HG03432 (cell line): ENCODE results near the gene SV2C.
"Not testable (repeated sequence)": the region's sequence is repeated elsewhere in the genome, so short reads cannot be mapped to it uniquely, and the experiment has no call there.

Experiments
- ATAC-seq: cut with Tn5 transposase; IDR thresholded peaks from one replicate; pipeline ENCODE4 v1.9.1; 2021; ENCODE audit warnings: mild to moderate bottlenecking, moderate library complexity; ENCODE audit not compliant: unreplicated experiment

SV2C gene

GRCh38 chr5:76334574-76334973, 251.4 kb downstream of the SV2C start:
- no peak for ATAC-seq

DNA sequence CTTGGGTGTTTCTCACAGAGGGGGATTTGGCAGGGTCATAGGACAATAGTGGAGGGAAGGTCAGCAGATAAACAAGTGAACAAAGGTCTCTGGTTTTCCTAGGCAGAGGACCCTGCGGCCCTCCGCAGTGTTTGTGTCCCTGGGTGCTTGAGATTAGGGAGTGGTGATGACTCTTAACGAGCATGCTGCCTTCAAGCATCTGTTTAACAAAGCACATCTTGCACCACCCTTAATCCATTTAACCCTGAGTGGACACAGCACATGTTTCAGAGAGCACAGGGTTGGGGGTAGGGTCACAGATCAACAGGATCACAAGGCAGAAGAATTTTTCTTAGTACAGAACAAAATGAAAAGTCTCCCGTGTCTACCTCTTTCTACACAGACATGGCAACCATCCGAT, 252.3 kb downstream of the SV2C start:
- not testable (repeated sequence) for ATAC-seq

GRCh38 chr5:76336253-76336809, 253.1 kb downstream of the SV2C start:
- ATAC-seq: not testable (repeated sequence)

DNA sequence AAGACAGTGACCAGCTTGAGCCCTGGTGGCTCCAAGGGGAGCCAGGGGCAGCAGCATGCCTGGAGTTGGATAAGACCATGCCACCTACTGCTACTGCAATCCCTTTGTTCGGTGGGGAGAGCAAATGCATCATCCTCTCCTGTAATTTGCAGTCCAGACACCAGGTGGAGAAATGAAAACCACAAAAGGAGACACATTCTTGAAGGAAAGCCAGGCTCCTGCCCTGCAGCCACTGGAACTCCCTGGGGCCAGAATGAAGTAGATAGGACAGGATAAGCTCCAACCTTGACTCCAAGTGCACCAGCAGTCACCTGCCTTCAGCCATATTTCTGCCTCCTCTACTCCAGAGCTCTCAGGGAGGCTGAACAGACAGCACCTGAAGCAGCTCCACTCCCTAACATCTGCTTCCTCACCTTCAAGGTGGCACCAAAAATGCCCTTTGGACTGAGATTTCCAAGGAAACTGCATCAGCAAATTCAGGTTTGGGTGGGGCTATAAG, 254.8 kb downstream of the SV2C start:
- ATAC-seq: no peak

DNA sequence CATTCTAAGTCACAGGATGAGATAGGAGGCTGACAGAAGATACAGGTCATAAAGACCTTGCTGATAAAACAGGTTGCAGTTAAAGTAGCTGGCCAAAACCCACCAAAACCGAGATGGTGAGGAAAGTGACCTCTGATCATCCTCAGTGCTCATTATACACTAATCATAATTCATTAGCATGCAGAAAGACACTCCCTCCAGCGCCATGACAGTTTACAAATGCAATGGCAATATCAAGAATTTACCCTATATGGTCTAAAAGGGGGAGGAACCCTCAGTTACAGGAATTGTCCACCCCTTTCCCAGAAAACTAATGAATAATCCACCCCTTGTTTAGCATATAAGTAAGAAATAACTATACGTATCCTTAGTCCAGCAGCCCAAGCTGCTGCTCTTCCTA, 256.7 kb downstream of the SV2C start:
- ATAC-seq: no peak

GRCh38 chr5:76341651-76342334, 258.6 kb downstream of the SV2C start:
- ATAC-seq: no peak

GRCh38 chr5:76342474-76342873, 259.3 kb downstream of the SV2C start:
- no peak for ATAC-seq

GRCh38 chr5:76345582-76345981, 262.4 kb downstream of the SV2C start:
- no peak for ATAC-seq

- peak; percentile 34 for ATAC-seq
Measured at GRCh38 chr5:76351176-76351575, 268.0 kb downstream of the SV2C start.

DNA sequence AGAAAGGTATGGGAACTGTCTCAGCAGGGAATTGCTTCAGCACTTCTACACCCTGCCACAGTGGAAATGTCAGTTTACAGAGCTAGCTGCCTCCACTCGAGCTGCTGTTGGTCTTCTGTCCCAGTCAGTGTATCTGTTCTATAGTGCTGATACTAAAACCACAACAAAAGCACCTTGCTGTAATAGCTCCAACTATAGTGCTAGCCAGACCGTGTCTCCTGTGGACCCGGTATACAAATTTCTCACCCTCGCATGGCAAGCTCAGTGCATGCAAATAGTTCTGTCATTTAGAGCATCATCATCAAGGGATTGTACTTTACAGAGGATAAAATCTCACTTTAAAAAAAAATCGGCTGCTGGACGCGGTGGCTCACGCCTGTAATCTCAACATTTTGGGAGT, 268.4 kb downstream of the SV2C start:
- ATAC-seq: peak; percentile 100

- no peak for ATAC-seq
Measured at GRCh38 chr5:76356887-76357286, 273.7 kb downstream of the SV2C start.

DNA sequence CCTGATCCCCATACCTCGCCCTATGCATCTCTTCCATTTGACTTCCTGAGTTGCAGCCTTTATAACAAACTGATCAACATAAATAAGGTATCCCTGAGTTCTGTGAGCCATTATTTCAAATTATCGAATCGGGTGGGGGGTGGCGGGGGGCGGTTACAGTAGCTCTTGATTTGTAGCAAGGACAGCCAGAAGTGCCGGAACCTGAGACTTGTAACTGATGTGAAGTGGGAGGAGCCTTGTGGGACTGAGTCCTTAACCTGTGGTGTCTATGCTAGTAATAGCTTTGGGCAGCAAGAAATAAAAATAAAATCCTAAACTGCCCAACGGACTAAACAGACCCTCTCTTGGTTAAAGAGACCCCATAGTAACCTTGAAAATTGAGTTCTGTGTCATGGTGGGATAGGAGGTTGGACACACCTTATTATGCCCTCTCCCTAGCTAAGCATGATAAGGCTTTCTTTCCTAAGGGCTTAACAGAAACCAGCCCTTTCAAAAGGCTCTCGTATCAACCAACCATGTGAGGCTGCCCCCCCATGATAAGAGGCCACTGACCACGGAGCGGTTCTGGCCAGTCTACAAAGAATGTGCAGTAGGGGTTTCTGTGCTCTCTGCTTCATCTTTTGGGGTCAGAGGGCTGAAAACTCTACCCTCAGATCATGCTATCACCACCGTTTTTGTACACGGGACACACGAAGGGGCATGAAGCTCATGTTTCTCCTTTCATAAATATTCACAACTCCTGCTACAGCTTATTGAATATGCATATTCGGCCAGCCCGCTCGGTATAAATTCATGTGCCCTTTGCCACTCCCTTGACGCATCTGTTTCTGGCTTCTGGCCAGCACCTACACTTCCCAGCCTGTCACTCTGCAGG, 280.4 kb downstream of the SV2C start:
- no peak for ATAC-seq

DNA sequence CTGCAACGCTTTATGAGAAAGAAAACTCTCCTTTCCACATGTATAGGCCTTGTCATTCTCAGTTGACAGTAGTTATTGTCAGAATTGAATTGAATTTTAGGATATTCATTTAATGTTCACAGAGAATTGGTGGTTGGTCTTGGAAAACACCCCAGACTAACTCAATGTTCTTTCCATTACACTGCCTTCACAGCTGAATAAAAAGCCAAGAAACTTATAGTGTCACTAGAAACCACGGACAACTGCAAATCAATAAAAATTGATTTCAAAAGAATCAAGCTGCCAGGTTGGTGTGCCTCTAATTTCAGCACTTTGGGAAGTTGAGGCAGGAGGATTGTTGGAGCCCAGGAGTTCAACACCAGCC, 281.0 kb downstream of the SV2C start:
- ATAC-seq: no peak

DNA sequence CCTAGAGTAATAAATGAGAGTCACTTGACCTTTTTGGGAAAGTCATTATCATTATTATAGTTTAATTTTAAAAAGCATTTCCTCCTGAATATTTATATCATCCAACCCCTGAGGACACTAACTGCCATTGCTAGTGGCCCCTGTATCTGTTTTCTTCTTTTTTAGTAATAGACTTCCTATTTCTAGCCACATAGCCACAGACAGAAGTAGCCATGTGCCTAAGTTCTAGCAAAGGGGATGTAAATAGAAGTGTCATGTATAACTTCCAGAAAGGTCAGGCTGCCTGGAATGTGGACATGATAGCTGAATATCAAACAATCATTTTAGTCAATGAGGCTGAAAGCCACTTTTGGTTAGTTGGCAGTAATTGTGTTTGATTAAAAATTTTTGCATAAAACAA, 282.4 kb downstream of the SV2C start:
- no peak for ATAC-seq

DNA sequence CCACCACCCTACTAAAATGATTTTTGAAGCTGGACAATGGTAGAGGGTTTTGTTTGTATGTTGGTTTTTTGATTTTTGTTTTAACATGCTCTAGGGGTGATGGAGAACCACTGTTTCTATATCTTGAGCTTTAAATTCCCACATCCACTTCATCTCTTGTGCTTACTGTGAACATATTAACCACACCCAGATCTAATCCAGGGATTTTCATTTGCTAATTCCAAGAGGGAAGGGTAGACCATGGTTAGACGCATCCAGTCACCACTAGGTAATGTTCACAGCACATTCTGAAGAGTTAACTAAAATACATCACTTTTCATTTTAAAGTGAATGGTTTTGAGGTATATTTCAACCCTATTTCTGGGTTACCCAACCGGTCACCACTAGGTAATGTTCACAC, 283.4 kb downstream of the SV2C start:
- no peak for ATAC-seq

GRCh38 chr5:76367623-76368371, 284.6 kb downstream of the SV2C start:
- ATAC-seq: peak; percentile 75

DNA sequence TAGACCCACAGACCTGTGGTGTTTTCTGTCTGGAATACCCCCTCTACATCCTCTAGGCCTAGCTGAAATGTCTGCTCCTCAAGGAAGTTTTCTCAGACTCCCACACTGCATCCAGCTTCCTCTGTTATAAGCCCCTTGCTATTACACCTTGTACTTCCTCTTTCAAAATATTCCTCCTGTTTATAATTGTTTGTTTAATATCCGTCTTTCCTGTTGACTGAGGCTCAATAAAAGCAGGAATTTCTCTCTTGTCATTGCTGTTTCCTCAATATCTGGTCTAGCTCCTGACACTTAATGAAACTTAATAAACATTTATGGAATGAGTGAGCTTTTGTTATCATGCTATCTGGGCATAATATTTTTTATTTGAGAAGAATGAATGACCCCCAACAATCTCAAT, 285.8 kb downstream of the SV2C start:
- ATAC-seq: no peak

DNA sequence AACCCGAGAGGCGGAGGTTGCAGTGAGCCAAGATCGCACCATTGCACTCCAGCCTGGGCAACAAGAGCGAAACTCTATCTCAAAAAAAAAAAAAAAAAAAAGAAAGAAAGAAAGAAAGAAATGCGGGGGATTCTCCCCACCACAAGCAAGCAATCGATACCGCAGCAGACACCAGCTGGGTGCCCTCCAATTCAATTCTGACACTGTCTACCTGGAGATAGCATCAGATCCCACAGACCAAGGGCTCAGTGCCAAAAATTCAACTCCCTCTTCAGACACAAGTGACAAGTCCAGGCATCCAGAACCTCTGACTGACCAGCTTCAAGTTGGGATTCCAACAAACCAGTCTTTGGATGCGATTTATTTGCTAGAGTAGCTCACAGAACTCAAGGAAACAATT, 286.5 kb downstream of the SV2C start:
- not testable (repeated sequence) for ATAC-seq

GRCh38 chr5:76371960-76372322, 288.8 kb downstream of the SV2C start:
- no peak for ATAC-seq

DNA sequence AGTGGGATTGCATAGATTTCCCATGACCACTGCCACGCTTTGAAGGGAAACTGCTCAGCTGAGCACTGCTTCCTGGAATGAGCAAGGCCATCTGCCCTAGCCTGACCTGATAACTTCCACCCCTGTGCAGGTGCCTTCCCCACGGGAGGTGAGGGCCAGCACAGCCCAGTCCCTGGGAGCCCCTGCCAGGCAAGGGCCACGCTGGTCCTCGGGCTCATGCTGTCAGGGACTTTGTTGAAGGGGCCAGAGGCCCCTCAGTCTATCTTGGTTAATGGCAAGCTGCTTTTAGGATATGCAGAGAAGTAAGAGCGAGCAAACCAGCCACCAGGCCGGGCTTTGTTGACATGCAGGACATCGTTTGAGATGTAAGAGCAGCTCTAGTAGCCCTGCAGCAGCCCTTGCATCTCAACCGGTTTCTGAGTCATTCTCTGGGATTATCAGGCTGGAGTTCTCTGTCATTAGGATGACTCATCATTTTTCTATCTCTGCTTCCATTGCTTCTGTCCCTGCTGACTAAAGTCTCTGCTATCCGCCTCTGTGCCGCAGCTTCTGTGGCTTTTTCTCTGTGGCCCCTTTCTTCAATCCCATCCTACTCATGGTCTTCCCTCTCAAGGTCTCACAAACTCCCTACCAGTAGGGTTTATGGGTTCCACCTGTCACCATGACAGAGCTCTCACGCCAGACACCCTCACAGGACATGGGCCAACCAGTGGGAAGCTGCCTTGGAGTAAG, 289.3 kb downstream of the SV2C start:
- no peak for ATAC-seq
